GM19351 (cell line): ENCODE results near the gene PPP1R9A.

Experiments
- ATAC-seq: cut with Tn5 transposase; IDR thresholded peaks from one replicate; pipeline ENCODE4 v1.9.1; 2021; ENCODE audit warnings: mild to moderate bottlenecking, moderate library complexity; ENCODE audit not compliant: unreplicated experiment

The PPP1R9A gene

GRCh38 chr7:95026421-95027072 lies 119.2 kb downstream of the PPP1R9A start:
- no peak for ATAC-seq

DNA sequence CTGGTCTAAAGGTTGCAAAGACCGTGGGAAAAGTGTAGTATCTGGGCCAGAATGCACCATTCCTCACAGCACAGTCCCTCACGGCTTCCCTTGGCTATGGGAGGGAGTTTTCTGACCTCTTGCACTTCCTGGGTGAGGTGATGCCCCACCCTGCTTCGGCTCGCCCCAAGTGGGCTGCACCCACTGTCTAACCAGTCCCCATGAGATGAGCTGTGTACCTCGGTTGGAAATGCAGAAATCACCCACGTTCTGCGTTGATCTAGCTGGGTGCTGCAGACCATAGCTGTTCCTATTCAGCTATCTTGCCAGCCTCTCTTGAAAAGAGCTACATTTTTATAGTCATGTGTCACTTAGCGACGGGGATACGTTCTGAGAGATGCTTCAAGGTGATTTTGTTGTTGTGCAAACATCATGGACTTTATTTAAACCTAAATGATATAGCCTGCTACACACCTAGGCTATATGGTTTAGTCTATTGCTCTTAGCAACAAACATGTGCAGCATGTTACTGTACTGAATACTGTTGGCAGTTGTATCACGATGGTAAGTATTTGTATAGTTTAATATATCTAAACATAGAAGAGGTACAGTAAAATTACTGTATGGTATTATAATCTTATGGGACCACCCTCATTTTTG lies 120.0 kb downstream of the PPP1R9A start:
- ATAC-seq = no peak

DNA sequence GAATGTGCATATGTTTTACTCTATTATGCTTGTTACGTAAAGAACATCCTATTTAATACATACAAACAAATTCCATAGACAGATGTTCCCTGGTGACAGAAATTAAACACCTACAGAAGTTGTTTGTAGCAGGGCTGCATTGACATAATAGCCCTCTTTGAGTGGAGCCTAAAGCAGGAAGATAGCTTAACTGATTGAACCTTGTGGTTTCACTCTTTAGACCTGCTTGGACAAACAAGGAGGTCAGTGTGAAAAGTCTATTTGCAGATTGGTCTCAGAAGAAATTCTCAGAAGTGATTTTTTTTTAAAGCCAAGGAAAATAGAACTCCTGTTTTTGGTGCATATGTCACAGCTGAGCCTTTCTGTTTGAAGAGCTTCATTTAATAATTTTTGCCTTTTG lies 121.3 kb downstream of the PPP1R9A start:
- ATAC-seq = no peak

- no peak for ATAC-seq
These were observed 127.9 kb downstream of the PPP1R9A start for GRCh38 chr7:95035295-95035694.

DNA sequence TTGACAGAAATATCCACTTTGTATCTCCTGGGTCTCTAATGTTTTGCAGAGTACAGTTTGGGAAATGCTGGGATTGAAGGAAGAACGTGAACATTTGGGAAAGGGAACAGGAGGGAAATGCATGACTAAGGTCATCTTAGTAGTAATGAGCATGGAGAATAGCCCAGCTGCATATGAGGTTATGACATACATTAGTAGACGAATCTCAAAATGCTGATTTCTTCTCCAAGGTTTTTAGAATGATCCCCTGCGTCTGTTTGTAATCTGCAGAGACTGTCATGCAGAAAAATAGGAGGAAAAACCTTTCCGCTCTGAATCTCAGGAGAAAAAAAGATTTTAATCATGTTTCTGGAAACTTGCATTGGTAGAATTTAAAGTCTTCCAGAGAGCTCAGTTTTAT lies 133.6 kb downstream of the PPP1R9A start:
- ATAC-seq = no peak

DNA sequence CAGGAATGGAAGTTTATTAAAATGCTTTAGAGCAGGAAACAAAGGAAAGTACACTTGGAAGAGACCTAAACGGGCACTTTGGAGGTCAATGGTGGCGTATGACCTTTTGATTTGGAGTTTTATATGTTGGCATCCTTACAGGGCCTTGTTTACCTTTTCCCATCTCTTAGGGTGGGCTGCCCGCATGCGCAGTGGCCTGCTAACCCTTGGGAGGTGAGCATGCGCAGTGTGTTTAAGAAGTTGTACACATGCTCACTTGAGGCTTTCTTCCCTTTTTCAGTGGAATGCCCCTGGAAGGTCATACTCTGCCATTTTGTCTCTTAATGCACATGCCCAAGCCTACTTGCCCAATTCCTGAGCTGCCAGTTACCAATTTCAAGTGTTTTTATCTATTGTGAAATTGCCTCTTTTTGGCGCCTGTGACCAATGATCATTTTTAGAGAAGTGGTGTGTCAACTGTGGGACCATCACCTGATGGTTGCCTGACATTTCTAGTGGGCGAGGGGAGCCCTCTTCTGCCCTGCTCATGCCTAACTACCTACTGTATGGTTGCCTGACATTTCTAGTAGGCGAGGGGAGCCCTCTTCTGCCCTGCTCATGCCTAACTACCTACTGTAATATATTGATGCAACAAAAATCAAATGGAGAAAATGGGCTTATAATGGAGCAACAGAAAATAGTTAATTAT lies 138.0 kb downstream of the PPP1R9A start:
- no peak for ATAC-seq

DNA sequence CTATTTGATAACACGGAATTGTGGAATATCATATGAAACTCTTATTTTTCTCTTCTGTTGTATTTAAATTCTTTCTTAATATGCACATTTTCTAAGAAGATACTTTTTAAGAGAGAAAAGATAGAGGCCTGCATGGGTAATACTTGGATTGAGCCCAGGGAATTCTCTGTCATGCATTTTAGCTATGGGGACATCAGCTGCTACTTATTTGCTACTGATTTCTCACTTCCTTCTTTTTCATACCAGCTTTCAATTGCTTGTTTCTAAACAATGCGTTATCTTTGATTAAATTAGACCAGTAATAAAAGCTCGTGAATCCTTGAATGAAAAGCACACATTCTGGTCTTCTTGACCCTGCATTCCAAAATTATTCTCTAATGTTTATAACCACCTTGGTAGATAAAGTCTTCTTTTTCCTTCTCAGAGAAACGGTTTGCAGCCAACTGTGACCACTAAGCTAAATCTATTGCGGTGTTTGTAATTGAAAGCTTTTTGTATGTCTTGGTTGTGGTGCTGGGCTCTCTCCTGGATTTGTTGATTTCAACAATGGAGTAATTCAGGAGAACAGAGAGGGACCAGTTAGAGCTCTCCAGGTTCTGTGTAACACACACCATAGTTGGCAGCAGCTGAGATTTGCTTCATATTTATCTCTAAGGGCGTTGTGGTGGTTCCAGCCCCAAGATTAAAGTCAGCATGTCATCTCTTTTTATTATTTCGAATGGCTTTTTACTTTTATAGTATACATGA lies 139.3 kb downstream of the PPP1R9A start:
- ATAC-seq = peak; percentile 56

DNA sequence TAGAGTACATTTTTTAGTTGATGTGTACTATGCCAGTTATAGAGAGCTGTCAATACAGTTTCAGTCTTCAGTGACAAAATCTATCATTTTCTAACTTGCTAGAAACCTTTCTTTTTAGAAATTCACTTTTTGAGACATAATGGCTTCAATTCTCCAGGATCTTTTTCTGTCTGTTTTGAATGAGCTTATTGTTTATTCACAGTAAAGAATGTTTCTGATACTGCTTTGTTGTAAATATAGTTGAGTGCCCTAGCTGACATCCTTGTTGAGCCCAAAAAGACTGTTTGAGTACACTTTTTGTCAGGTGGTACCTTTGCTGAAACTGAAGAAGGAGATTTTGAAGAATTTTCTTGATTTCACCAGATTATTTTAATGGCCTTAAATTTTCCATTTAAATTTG lies 139.9 kb downstream of the PPP1R9A start:
- no peak for ATAC-seq

GRCh38 chr7:95052566-95053094 lies 145.2 kb downstream of the PPP1R9A start:
- ATAC-seq = no peak

- ATAC-seq = no peak
These were observed 147.0 kb downstream of the PPP1R9A start for GRCh38 chr7:95054386-95054785.

DNA sequence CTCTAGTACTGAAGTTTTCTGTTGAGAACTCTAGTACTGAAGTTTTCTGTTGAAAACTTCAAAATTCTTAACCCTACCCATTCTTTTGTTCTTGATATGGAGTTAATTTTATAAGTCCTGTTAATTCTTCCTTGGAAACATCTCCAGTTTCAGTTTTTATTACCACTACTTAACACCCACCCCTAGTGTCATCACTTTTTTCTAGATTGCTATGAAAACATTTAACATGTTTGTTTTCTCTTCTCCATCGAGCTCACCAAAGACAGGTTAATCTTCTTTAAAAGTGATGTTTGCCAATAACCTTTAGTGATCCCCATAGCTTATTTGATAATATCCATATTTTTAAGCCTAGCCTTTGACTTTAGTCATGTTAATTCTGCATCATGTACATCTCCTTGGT lies 147.9 kb downstream of the PPP1R9A start:
- ATAC-seq = no peak

- no peak for ATAC-seq
These were observed 148.8 kb downstream of the PPP1R9A start for GRCh38 chr7:95056107-95056739.

GRCh38 chr7:95056901-95057300 lies 149.5 kb downstream of the PPP1R9A start:
- no peak for ATAC-seq

DNA sequence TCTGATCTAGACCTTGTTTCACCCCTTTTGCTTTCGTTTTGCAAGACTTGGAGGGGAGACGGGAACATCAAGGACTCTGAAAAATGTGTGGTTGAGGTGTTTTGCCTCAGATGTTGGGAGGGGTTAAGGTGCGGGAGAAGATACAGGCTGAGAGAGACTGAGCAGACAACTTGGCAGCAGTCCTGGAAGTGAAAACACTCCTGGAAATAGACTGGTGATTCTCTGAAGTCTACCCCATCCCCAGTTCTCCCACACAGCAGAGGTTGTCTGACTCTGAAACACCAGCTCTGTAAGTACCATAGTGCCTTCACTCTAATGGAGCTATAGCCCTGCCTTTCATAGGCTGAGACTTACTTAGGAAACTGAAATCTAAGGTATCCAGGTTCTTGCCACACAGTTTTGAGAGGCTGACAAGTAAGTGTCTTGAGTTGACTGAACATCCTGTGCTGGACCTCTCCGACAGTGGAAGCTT lies 152.5 kb downstream of the PPP1R9A start:
- no peak for ATAC-seq

GRCh38 chr7:95062901-95063300 lies 155.5 kb downstream of the PPP1R9A start:
- no peak for ATAC-seq

DNA sequence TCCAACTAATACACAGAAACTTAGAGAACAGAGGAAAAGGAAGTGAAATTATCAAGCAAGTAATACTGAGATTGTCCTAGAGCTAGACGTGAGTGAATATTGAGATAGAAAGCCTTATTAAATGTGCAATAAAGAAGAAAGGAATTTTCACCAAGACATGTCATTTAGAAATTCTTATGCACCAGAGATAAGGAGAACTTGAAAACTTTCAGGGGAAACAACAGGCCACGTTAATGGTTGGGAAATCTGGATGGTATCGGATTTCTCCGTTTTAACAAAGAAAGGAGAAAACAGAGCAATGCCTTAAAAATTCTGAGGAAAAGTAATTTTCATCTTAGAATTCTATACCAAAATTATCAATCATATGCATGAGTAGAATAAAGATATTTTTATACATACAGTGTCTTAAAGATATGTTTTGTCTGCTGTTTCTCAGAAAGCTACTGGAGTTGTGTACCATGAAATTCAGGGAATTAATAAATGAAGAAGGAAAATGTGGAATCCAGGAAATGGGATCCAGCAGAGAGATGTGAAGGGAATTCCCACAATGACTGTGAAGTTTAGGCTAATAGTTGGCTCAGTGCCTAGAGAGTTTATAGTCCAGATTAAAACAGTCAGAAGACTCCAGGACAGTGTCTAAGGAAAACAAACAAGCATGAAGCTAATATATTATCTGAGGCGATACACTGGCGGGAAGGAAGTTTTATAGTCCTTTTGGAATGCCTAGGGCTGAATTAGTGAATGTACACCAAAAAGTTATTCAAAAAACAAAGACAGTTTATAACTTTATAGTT lies 159.5 kb downstream of the PPP1R9A start:
- ATAC-seq = no peak

DNA sequence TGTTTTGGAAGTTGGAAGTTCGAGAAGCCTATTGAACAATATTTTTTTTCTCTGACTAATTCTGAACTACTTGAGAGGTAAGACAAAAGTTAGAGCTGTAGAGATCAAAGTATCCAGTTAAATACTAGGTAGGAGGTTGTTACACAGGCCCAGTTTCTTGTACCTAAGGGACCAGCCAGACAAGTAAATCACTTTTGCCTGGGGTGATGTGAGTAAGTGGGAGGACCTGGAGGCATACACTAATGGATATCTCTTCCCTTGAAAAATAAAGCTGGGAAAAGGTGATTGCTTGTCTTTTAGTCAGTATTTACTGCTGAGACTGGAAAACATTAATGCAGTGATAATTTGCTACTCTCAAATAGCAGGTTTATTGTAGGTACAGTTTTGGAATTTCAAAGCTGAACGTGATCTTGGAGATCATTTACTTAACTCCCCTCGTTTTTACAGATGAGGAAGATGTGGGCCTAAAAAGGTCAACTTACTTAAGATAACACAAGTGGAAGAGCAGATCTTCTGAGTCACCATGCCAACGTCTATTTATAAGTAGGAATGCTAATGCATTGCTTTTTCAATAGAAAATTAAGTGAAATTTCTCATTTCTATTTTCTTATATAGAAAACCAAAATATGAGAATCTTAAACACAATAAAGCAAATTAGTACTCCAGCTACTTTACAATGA lies 181.3 kb downstream of the PPP1R9A start:
- no peak for ATAC-seq

DNA sequence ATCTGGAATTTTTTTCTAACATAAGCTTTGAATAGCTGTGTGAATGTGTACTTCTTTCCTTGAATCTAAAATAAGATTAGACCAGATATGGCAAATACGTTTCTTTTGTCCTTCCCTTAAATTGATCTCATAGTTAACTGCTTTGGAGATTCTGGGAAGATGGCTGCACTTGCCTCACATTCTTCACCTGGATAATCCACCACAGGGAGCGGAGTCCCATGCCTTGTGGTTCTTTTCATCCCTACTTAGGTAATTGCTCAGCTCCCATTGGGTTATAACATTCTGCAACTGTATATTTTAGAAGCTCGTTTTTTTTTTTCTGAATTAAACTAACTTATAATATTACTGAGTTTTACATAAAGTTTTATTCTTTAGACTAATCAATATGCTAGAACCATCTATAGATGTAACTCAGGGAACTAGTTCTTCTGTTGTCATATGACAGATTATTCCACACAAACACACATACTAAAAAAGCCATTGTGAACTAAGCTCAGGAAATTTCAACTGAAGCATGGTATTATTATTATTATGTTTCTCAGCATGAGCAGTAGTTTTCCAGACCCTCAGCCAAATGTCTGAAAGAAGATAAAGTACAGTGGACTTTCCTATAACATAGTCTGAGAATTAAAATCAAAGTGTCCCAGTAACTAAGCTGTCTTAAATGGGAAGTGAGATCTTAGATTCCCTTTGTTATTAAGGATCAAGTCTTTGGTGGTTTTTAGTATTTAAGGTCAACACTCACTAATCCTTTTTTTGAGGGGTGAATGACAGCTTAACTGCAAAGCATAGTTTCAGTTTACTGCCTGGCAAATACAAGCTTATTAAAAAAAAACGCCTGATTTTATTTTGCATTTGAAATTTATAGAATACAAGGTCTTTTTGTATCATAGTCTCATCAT lies 182.3 kb downstream of the PPP1R9A start:
- no peak for ATAC-seq
